Endothelial cell of umbilical vein (primary cell): ENCODE data around the gene HLA-B. TPM values are rescaled to one million over a fixed set of nuclear protein-coding genes. Genes with fewer than 3 reads are reported as not detected.

Experiments used
- BruUV-seq: library from RNA; stranded (reverse); fragments of 400-500 nt; replicated peaks from 2 replicates; lab custom pipeline; 2021; lab: Mats Ljungman, UMichigan
- CTCF ChIA-PET: fragments of 300-600, 350-600 bp; sonication (Branson Sonifier 250); formaldehyde crosslinking; loops from one replicate; lab custom pipeline; 2021; ENCODE audit warnings: antibody characterized with exemption, inconsistent platforms; lab: Charles Lee
- POLR2A ChIA-PET: fragments of 300-600, 350-600 bp; sonication (Branson Sonifier 250); formaldehyde crosslinking; loops from one replicate; lab custom pipeline; 2021; ENCODE audit warnings: antibody characterized with exemption, inconsistent platforms; lab: Charles Lee
- DNase-seq: peaks from one replicate; pipeline ENCODE4 v3.0.0-alpha.2; 2011; ENCODE audit warnings: low read depth, low spot score
- FAIRE-seq: peaks from 2 replicates; lab custom pipeline; 2011; peaks lifted over from hg19 to GRCh38; lab: Jason Lieb, UNC
- H2AFZ ChIP-seq: 2 replicates; pipeline ENCODE4 v1.6.0; 2012; ENCODE audit warnings: low read depth, low read length, control low read depth, inconsistent platforms
- H3K27ac ChIP-seq: 2 replicates; pipeline ENCODE4 v1.5.1; 2011; ENCODE audit warnings: low read depth, mild to moderate bottlenecking, control low read depth, low read length, moderate library complexity; ENCODE audit not compliant: insufficient read depth
- H3K27me3 ChIP-seq, 2 experiments: 2 replicates each; pipeline versions ENCODE4 v1.6.0 to v1.6.1; 2011; ENCODE audit warnings: low read length in 2 of 2, mixed read lengths in 1 of 2; ENCODE audit not compliant: control insufficient read depth in 2 of 2, insufficient read depth in 2 of 2
- H3K36me3 ChIP-seq, 2 experiments: 2 replicates in 1 of 2; 3 replicates in 1 of 2; pipeline ENCODE4 v1.5.1; 2011; ENCODE audit warnings: low read length in 2 of 2, mild to moderate bottlenecking in 1 of 2, moderate library complexity in 1 of 2; ENCODE audit not compliant: control insufficient read depth in 2 of 2, insufficient read depth in 2 of 2; ENCODE audit errors: extremely low read depth in 1 of 2
- H3K4me1 ChIP-seq: 3 replicates; pipeline ENCODE4 v1.5.1; 2011; ENCODE audit warnings: mild to moderate bottlenecking, low read length; ENCODE audit not compliant: control insufficient read depth, insufficient read depth; ENCODE audit errors: extremely low read depth
- H3K4me2 ChIP-seq: 2 replicates; pipeline ENCODE4 v1.6.1; 2011; ENCODE audit warnings: low read length, control low read depth, mixed read lengths; ENCODE audit not compliant: insufficient read depth
- H3K4me3 ChIP-seq, 3 experiments: fragments of 200-600 bp in 1 of 3; sonication (generic), shearing (Covaris generic) in 1 of 3; replicated peaks in 1 of 3; 2 replicates each; pipeline ENCODE4 v1.5.1; 2011 to 2016; ENCODE audit warnings: control low read depth in 3 of 3, low read length in 3 of 3, mild to moderate bottlenecking in 2 of 3, inconsistent platforms in 1 of 3, low read depth in 1 of 3, moderate library complexity in 1 of 3; ENCODE audit not compliant: insufficient read depth in 1 of 3
- H3K79me2 ChIP-seq: 2 replicates; pipeline ENCODE4 v1.6.0; 2012; ENCODE audit warnings: low read length, inconsistent platforms; ENCODE audit not compliant: control insufficient read depth, insufficient read depth
- H3K9ac ChIP-seq: replicated peaks from 2 replicates; pipeline ENCODE3; 2011; ENCODE audit warnings: low read length, control low read depth; ENCODE audit not compliant: insufficient read depth; ENCODE audit errors: extremely low read depth
- H3K9me1 ChIP-seq: replicated peaks from 3 replicates; pipeline ENCODE4 v1.6.0; 2011; ENCODE audit warnings: mild to moderate bottlenecking, low read length; ENCODE audit not compliant: control insufficient read depth, insufficient read depth; ENCODE audit errors: extremely low read depth
- H3K9me3 ChIP-seq: replicated peaks from 2 replicates; pipeline ENCODE4 v1.5.1; 2012; ENCODE audit warnings: low read length, inconsistent platforms; ENCODE audit not compliant: control insufficient read depth, insufficient read depth
- H4K20me1 ChIP-seq: replicated peaks from 2 replicates; pipeline ENCODE3; 2011; ENCODE audit warnings: mild to moderate bottlenecking, low read length; ENCODE audit not compliant: control insufficient read depth, insufficient read depth; ENCODE audit errors: extremely low read depth
- EZH2 ChIP-seq: IDR thresholded peaks from 2 replicates; pipeline ENCODE4 v1.6.1; 2012; ENCODE audit warnings: borderline replicate concordance, low read depth, mild to moderate bottlenecking, moderate library complexity, low read length, inconsistent platforms; ENCODE audit not compliant: severe bottlenecking
- FOS ChIP-seq: IDR thresholded peaks from 2 replicates; pipeline ENCODE4 v1.6.1; 2011; ENCODE audit warnings: mild to moderate bottlenecking, low read length, moderate library complexity, borderline replicate concordance; ENCODE audit not compliant: insufficient read depth
- GATA2 ChIP-seq: IDR thresholded peaks from 2 replicates; pipeline ENCODE4 v1.7.0; 2011; ENCODE audit warnings: low read depth, mild to moderate bottlenecking, moderate library complexity, mixed read lengths, low read length; ENCODE audit not compliant: insufficient read length, insufficient read depth
- JUN ChIP-seq: IDR thresholded peaks from 2 replicates; pipeline ENCODE4 v1.6.1; 2011; ENCODE audit warnings: borderline replicate concordance, low read depth; ENCODE audit not compliant: insufficient read length, insufficient read depth
- MYC ChIP-seq: IDR thresholded peaks from one replicate; pipeline ENCODE4 v1.6.1; 2011; ENCODE audit warnings: mild to moderate bottlenecking, low read depth, low read length
- POLR2A ChIP-seq: IDR thresholded peaks from 2 replicates; pipeline ENCODE4 v1.6.1; 2012; ENCODE audit warnings: low read depth, mild to moderate bottlenecking, control low read depth, low read length
- POLR2AphosphoS5 ChIP-seq: IDR thresholded peaks from 2 replicates; pipeline ENCODE4 v1.6.1; 2012; ENCODE audit warnings: low read depth, mild to moderate bottlenecking, control low read depth, low read length, moderate library complexity; ENCODE audit not compliant: insufficient read depth
- dilution Hi-C: fragments of 300-500 bp; cut with MboI; formaldehyde crosslinking; loops from one replicate; pipeline ENCODE4 v1.15.0; 2019; ENCODE audit warnings: low sequenced_read_pairs; ENCODE audit not compliant: extremely low pct_ligation_motif_present
- intact Hi-C: fragments of 100-400 bp; cut with micrococcal nuclease; formaldehyde crosslinking; loops from one replicate; pipeline ENCODE4 v1.10.0; 2022
- polyA plus RNA-seq, 4 experiments: library from polyadenylated mRNA; depleted of rRNA in 3 of 4; stranded (reverse) in 3 of 4; unstranded in 1 of 4; fragments of >200 nt; gene quantifications; 2 replicates each; pipeline versions ENCODE4 v1.2.1 to v1.2.3, GENCODE V29; 2011 to 2012; ENCODE audit warnings: missing spikeins in 1 of 4
- total RNA-seq: library from RNA; stranded (reverse); gene quantifications from 2 replicates; pipeline ENCODE4 v1.2.3, GENCODE V29; 2021
- TF ChIP-seq, protein P1 (sequence below), 2 donors: IDR thresholded peaks; 1 replicate in 1 of 2; 2 replicates in 1 of 2; pipeline ENCODE4 v1.5.1; 2011; ENCODE audit warnings: low read length in 2 of 2, mild to moderate bottlenecking in 2 of 2, moderate library complexity in 2 of 2, control low read depth in 1 of 2, inconsistent platforms in 1 of 2, low read depth in 1 of 2; ENCODE audit not compliant: insufficient read depth in 1 of 2; ENCODE audit errors: extremely low read depth in 1 of 2
- TF ChIP-seq, protein P2 (sequence below): IDR thresholded peaks from 2 replicates; pipeline ENCODE4 v1.6.1; 2011; ENCODE audit not compliant: insufficient read depth, insufficient read length

The HLA-B gene
- total and polyA plus RNA-seq, 2 donors (not counting 3 experiments of a cell fraction or from before 2014, with no cell fraction given), result 119 to 126 TPM

DNA sequence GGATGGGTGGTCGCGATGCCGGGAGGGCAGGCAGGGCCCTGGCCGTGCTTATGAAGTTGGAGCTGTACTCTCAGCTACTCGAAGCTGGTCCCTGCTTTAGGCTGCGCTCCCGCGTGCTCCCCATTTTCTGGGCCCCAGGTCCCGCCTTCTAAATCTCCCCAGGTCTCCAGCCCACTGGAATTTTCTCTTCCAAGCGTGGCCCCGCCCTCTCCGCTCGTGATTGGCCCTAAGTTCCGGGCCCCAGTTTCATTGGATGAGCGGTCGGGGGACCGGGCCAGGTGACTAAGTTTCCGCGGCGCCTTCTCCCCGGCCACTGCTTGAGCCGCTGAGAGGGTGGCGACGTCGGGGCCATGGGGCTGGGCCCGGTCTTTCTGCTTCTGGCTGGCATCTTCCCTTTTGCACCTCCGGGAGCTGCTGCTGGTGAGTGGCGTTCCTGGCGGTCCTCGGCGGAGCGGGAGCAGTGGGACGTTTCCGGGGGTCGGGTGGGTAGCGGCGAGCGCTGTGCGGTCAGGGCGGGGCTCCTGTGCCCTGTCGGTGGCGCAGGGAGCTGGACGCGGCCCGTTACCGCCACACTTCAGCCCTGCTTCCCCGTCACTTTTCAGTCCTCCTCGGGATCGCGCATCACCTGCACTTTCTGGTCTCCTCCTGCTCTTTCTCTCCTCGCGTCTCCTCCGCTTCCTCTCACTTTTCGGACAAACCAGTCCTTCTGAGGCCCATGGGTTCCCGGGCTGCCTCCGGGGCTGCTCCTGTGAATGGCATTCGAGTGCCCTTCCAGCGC lies 46.5 kb upstream of the HLA-B start, which contains the start of gene MICA:
MICA (plus strand) TSS at position 313 of the 778 bp plus-strand sequence; CDS start at position 351, 38 bp downstream.
- no peaks in the 10 kb centered on the region for H3K27me3 ChIP-seq
- H3K9ac ChIP-seq, result peak within 1 kb of the TSS; percentile 43
- ChIA-PET CTCF (interaction anchor here (0.9 to 1.5 kb wide), 2 partner anchors 39 to 45 kb away, joined by 3 to 5 read pairs; no protein-coding TSS in a partner anchor), POLR2A (no interaction called here)
- intact Hi-C loops, result loop anchor here (5.0 kb wide), 1 partner anchor 144 kb away; the partner anchor contains the start of genes ATP6V1G2 and NFKBIL1
- TF ChIP-seq, protein P1, sequence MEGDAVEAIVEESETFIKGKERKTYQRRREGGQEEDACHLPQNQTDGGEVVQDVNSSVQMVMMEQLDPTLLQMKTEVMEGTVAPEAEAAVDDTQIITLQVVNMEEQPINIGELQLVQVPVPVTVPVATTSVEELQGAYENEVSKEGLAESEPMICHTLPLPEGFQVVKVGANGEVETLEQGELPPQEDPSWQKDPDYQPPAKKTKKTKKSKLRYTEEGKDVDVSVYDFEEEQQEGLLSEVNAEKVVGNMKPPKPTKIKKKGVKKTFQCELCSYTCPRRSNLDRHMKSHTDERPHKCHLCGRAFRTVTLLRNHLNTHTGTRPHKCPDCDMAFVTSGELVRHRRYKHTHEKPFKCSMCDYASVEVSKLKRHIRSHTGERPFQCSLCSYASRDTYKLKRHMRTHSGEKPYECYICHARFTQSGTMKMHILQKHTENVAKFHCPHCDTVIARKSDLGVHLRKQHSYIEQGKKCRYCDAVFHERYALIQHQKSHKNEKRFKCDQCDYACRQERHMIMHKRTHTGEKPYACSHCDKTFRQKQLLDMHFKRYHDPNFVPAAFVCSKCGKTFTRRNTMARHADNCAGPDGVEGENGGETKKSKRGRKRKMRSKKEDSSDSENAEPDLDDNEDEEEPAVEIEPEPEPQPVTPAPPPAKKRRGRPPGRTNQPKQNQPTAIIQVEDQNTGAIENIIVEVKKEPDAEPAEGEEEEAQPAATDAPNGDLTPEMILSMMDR (IDR thresholded peaks at IDR 0.05; ENCODE audit: extremely low read depth in 1 of 2, insufficient read depth in 1 of 2, low read depth in 1 of 2, low read length in 2 of 2), result no peak
- TF ChIP-seq POLR2A, result peak; percentile 91
- TF ChIP-seq GATA2, result no peak
- peak; percentile 90 for TF ChIP-seq POLR2AphosphoS5
- TF ChIP-seq EZH2, result no peak
- peak; percentile 6 for TF ChIP-seq FOS
- TF ChIP-seq MYC, result no peak
- TF ChIP-seq, protein P2, sequence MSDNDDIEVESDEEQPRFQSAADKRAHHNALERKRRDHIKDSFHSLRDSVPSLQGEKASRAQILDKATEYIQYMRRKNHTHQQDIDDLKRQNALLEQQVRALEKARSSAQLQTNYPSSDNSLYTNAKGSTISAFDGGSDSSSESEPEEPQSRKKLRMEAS, result no peak
- no peak for TF ChIP-seq JUN
- peaks cover 28% of the 10 kb centered on the region for H3K4me1 ChIP-seq
- peaks cover 74% of the 10 kb centered on the region for H3K79me2 ChIP-seq
- H3K27ac ChIP-seq, result peak within 1 kb of the TSS; percentile 92
- H3K9me3 ChIP-seq, result no peaks in the 10 kb centered on the region
- no peaks in the 10 kb centered on the region for H3K9me1 ChIP-seq
- FAIRE-seq, result peak; percentile 82
- dilution Hi-C loops, result no loop called here
- peak; percentile 90 for DNase-seq
- no peaks in the 10 kb centered on the region for H3K36me3 ChIP-seq
- BruUV-seq, result no TSS peak
- peak within 1 kb of the TSS; percentile 22 to 57 (median 26) for H3K4me3 ChIP-seq
- no peaks in the 10 kb centered on the region for H4K20me1 ChIP-seq
- H3K4me2 ChIP-seq, result peak within 1 kb of the TSS; percentile 87
- H2AFZ ChIP-seq, result peak within 1 kb of the TSS; percentile 52
